ENCODE results near the gene AKIRIN2.

GRCh38 chr6:87628881-87629280, 73.2 kb downstream of the AKIRIN2 start:
- TF ChIP-seq CTCF (conservative IDR thresholded peaks at IDR 0.05; ENCODE audit: low read depth, low read length) (no peak), EZH2 (IDR thresholded peaks at IDR 0.05; ENCODE audit: borderline replicate concordance, low read depth, low read length, poor library complexity, severe bottlenecking) (no peak)
